ENCODE measurements around the gene BIN2. TPM values are rescaled to one million over a fixed set of nuclear protein-coding genes. Genes with fewer than 3 reads are reported as not detected.

BIN2 gene
- total RNA-seq, 1 donor from 2014 or later: not detected

- Mint-ChIP-seq H3K4me1 (ENCODE audit: low read depth, unreplicated experiment) (no peaks in the 10 kb centered on the region), H3K27ac (ENCODE audit: unreplicated experiment) (no peak overlapping the region), H3K4me3 (ENCODE audit: unreplicated experiment) (no peak overlapping the region), H3K27me3 (ENCODE audit: unreplicated experiment) (no peaks in the 10 kb centered on the region), H3K36me3 (ENCODE audit: unreplicated experiment) (no peaks in the 10 kb centered on the region), H3K9me3 (ENCODE audit: unreplicated experiment) (no peaks in the 10 kb centered on the region)
- TF ChIP-seq CTCF (IDR thresholded peaks at IDR 0.05; ENCODE audit: partially characterized antibody, unreplicated experiment): no peak
- no peak for DNase-seq
These were observed 45.6 kb upstream of the BIN2 start for GRCh38 chr12:51369581-51369980.

- H3K4me3 Mint-ChIP-seq (ENCODE audit: unreplicated experiment): no peak overlapping the region
- H3K27ac Mint-ChIP-seq (ENCODE audit: unreplicated experiment): no peak overlapping the region
- no peak for TF ChIP-seq CTCF (IDR thresholded peaks at IDR 0.05; ENCODE audit: partially characterized antibody, unreplicated experiment)
- no peaks in the 10 kb centered on the region for H3K36me3 Mint-ChIP-seq (ENCODE audit: unreplicated experiment)
- no peaks in the 10 kb centered on the region for H3K9me3 Mint-ChIP-seq (ENCODE audit: unreplicated experiment)
- H3K4me1 Mint-ChIP-seq (ENCODE audit: low read depth, unreplicated experiment): no peaks in the 10 kb centered on the region
- no peaks in the 10 kb centered on the region for H3K27me3 Mint-ChIP-seq (ENCODE audit: unreplicated experiment)
- DNase-seq: no peak
These were observed 44.9 kb upstream of the BIN2 start for GRCh38 chr12:51368640-51369517.

GRCh38 chr12:51365276-51365675, 41.3 kb upstream of the BIN2 start:
- TF ChIP-seq CTCF (IDR thresholded peaks at IDR 0.05; ENCODE audit: partially characterized antibody, unreplicated experiment): no peak
- Mint-ChIP-seq H3K36me3 (ENCODE audit: unreplicated experiment) (no peaks in the 10 kb centered on the region), H3K4me1 (ENCODE audit: low read depth, unreplicated experiment) (no peaks in the 10 kb centered on the region), H3K27me3 (ENCODE audit: unreplicated experiment) (no peaks in the 10 kb centered on the region), H3K27ac (ENCODE audit: unreplicated experiment) (no peak overlapping the region), H3K9me3 (ENCODE audit: unreplicated experiment) (no peaks in the 10 kb centered on the region), H3K4me3 (ENCODE audit: unreplicated experiment) (no peak overlapping the region)
- no peak for DNase-seq

GRCh38 chr12:51364001-51364400, 40.0 kb upstream of the BIN2 start:
- Mint-ChIP-seq H3K27ac (ENCODE audit: unreplicated experiment) (no peak overlapping the region), H3K9me3 (ENCODE audit: unreplicated experiment) (no peaks in the 10 kb centered on the region), H3K4me1 (ENCODE audit: low read depth, unreplicated experiment) (no peaks in the 10 kb centered on the region), H3K4me3 (ENCODE audit: unreplicated experiment) (no peak overlapping the region), H3K36me3 (ENCODE audit: unreplicated experiment) (no peaks in the 10 kb centered on the region), H3K27me3 (ENCODE audit: unreplicated experiment) (no peaks in the 10 kb centered on the region)
- TF ChIP-seq CTCF (IDR thresholded peaks at IDR 0.05; ENCODE audit: partially characterized antibody, unreplicated experiment): no peak
- no peak for DNase-seq

GRCh38 chr12:51362747-51363342, 38.9 kb upstream of the BIN2 start:
- no peaks in the 10 kb centered on the region for H3K36me3 Mint-ChIP-seq (ENCODE audit: unreplicated experiment)
- no peaks in the 10 kb centered on the region for H3K4me1 Mint-ChIP-seq (ENCODE audit: low read depth, unreplicated experiment)
- H3K9me3 Mint-ChIP-seq (ENCODE audit: unreplicated experiment): no peaks in the 10 kb centered on the region
- no peaks in the 10 kb centered on the region for H3K27me3 Mint-ChIP-seq (ENCODE audit: unreplicated experiment)
- DNase-seq: no peak
- H3K4me3 Mint-ChIP-seq (ENCODE audit: unreplicated experiment): no peak overlapping the region
- TF ChIP-seq CTCF (IDR thresholded peaks at IDR 0.05; ENCODE audit: partially characterized antibody, unreplicated experiment): no peak
- H3K27ac Mint-ChIP-seq (ENCODE audit: unreplicated experiment): no peak overlapping the region
